ENCODE measurements around the gene GRIA3. TPM values are rescaled to one million over a fixed set of nuclear protein-coding genes. Genes with fewer than 3 reads are reported as not detected.

The GRIA3 gene
- total RNA-seq, 1 donor from 2014 or later, result 0.26 TPM

DNA sequence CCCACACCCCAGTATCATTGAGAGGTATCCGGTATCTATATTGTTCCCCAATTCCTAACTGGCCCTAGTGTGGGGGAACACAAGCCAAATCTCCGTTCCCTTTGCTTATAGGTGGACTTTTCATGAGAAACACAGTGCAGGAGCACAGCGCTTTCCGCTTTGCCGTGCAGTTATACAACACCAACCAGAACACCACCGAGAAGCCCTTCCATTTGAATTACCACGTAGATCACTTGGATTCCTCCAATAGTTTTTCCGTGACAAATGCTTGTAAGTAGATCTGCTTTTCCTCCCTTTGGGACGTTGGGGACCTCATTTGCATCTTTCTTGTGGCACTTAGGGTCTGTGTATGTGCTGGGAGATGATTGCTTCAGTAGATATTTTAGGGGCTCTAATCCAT lies 1.6 kb downstream of the GRIA3 start:
- Histone ChIP-seq H3K4me3 (ENCODE audit: low read depth, low read length) (no peak overlapping the region), H3K36me3 (ENCODE audit: control insufficient read depth, insufficient read depth, low read length) (no peaks in the 10 kb centered on the region), H3K27me3 (ENCODE audit: control insufficient read depth, insufficient read depth, low read length) (peaks cover 2% of the 10 kb centered on the region)
- TF ChIP-seq, protein P1, sequence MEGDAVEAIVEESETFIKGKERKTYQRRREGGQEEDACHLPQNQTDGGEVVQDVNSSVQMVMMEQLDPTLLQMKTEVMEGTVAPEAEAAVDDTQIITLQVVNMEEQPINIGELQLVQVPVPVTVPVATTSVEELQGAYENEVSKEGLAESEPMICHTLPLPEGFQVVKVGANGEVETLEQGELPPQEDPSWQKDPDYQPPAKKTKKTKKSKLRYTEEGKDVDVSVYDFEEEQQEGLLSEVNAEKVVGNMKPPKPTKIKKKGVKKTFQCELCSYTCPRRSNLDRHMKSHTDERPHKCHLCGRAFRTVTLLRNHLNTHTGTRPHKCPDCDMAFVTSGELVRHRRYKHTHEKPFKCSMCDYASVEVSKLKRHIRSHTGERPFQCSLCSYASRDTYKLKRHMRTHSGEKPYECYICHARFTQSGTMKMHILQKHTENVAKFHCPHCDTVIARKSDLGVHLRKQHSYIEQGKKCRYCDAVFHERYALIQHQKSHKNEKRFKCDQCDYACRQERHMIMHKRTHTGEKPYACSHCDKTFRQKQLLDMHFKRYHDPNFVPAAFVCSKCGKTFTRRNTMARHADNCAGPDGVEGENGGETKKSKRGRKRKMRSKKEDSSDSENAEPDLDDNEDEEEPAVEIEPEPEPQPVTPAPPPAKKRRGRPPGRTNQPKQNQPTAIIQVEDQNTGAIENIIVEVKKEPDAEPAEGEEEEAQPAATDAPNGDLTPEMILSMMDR (IDR thresholded peaks at IDR 0.05; ENCODE audit: insufficient read depth, low read length, severe bottlenecking), result no peak
- no peak for DNase-seq (ENCODE audit: low read depth)
- no peak for FAIRE-seq

GRCh38 chrX:123186801-123187200 lies 2.7 kb downstream of the GRIA3 start:
- TF ChIP-seq, protein P1 (IDR thresholded peaks at IDR 0.05; ENCODE audit: insufficient read depth, low read length, severe bottlenecking), result no peak
- Histone ChIP-seq H3K36me3 (ENCODE audit: control insufficient read depth, insufficient read depth, low read length) (no peaks in the 10 kb centered on the region), H3K4me3 (ENCODE audit: low read depth, low read length) (no peak overlapping the region), H3K27me3 (ENCODE audit: control insufficient read depth, insufficient read depth, low read length) (peaks cover 2% of the 10 kb centered on the region)
- DNase-seq (ENCODE audit: low read depth) (no peak), FAIRE-seq (no peak)

DNA sequence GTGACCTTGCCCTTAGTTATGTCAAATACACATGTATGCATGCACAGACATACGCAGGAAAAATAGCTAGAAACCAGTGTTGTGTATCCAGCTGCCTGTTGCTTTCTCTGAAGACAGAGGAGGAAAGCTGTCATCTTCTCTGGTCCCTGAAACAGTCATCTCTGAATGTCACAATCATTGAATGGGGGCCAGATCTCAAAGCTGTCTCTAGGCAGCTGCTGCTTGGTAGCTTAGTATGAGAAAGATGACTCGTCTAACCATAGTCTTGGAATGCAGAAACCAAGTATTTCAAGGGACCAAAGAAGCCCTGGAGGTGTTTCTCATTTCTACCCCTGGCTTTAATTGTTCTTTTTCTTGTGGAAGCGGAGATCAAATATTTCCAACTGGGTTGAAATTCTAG lies 4.0 kb downstream of the GRIA3 start:
- no peak for FAIRE-seq
- TF ChIP-seq, protein P1 (IDR thresholded peaks at IDR 0.05; ENCODE audit: insufficient read depth, low read length, severe bottlenecking), result no peak
- peaks cover 2% of the 10 kb centered on the region for H3K27me3 ChIP-seq (ENCODE audit: control insufficient read depth, insufficient read depth, low read length)
- H3K36me3 ChIP-seq (ENCODE audit: control insufficient read depth, insufficient read depth, low read length), result no peaks in the 10 kb centered on the region
- no peak overlapping the region for H3K4me3 ChIP-seq (ENCODE audit: low read depth, low read length)
- peak; percentile 41 for DNase-seq (ENCODE audit: low read depth)

DNA sequence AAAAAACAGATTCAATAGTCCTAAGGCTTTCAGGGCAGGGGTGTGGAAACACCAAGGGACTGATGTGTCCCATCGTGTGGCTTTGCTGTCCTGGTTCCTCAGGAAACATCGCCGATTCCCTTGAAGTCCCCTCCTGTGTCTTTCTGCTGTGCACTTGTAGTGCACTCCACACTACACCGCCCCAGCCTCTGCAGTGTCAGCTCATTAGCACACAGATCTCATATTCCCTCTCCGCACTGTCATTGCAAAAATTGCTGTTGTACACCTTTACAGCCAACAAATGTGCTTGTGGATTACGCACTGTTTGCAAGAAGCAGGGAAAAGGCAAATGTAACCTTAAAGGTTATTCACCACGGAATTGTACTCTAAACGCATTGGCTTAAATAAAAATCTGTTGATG lies 5.3 kb downstream of the GRIA3 start:
- TF ChIP-seq, protein P1 (IDR thresholded peaks at IDR 0.05; ENCODE audit: insufficient read depth, low read length, severe bottlenecking), result no peak
- peaks cover 2% of the 10 kb centered on the region for H3K27me3 ChIP-seq (ENCODE audit: control insufficient read depth, insufficient read depth, low read length)
- FAIRE-seq, result no peak

GRCh38 chrX:123190096-123190495 lies 6.0 kb downstream of the GRIA3 start:
- no peaks in the 10 kb centered on the region for H3K36me3 ChIP-seq (ENCODE audit: control insufficient read depth, insufficient read depth, low read length)
- TF ChIP-seq, protein P1 (IDR thresholded peaks at IDR 0.05; ENCODE audit: insufficient read depth, low read length, severe bottlenecking), result no peak
- FAIRE-seq, result no peak
- DNase-seq (ENCODE audit: low read depth), result no peak
- H3K4me3 ChIP-seq (ENCODE audit: low read depth, low read length), result no peak overlapping the region
- peaks cover 2% of the 10 kb centered on the region for H3K27me3 ChIP-seq (ENCODE audit: control insufficient read depth, insufficient read depth, low read length)

More for the DNA sequence above, 5.3 kb downstream of the GRIA3 start:
- no peak for DNase-seq (ENCODE audit: low read depth)
- Histone ChIP-seq H3K4me3 (ENCODE audit: low read depth, low read length) (no peak overlapping the region), H3K36me3 (ENCODE audit: control insufficient read depth, insufficient read depth, low read length) (no peaks in the 10 kb centered on the region)

- FAIRE-seq, result no peak
- no peak overlapping the region for H3K4me3 ChIP-seq (ENCODE audit: low read depth, low read length)
- TF ChIP-seq, protein P1 (IDR thresholded peaks at IDR 0.05; ENCODE audit: insufficient read depth, low read length, severe bottlenecking), result no peak
These were observed 9.0 kb downstream of the GRIA3 start for GRCh38 chrX:123193101-123193500.

More at GRCh38 chrX:123193101-123193500, 9.0 kb downstream of the GRIA3 start:
- no peaks in the 10 kb centered on the region for H3K36me3 ChIP-seq (ENCODE audit: control insufficient read depth, insufficient read depth, low read length)
- DNase-seq (ENCODE audit: low read depth), result no peak
- no peaks in the 10 kb centered on the region for H3K27me3 ChIP-seq (ENCODE audit: control insufficient read depth, insufficient read depth, low read length)
